ENCODE measurements around the gene ANO2.

ANO2 gene

DNA sequence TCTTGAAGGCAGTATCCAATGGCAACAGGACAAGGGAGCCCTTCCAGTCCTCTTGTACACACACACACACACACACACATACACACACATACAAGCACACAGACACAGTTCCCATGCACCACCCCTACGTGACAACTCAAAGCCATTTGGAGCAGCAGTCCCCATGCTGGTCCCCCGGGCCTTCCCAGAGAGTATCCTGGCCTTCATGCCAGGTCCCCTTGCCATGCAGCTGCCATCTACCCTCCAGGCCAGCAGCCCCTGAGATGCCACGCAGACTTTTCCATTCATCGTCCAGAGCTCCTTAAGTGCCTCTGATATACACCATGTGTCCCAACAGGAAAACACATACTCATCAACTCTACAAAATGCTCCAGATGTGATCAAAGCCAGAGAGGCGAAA is 159.5 kb downstream of the ANO2 start:
- DNase-seq (ENCODE audit: low read depth, low spot score), result no peak
- Histone ChIP-seq H3K9me3 (ENCODE audit: control insufficient read depth, insufficient read depth, low read length) (no peaks in the 10 kb centered on the region), H3K4me1 (ENCODE audit: control insufficient read depth, insufficient read depth, low read length) (no peaks in the 10 kb centered on the region), H3K36me3 (ENCODE audit: control insufficient read depth, insufficient read depth, low read length) (no peaks in the 10 kb centered on the region), H3K4me3 (ENCODE audit: low read length) (no peak overlapping the region), H3K27ac (ENCODE audit: low read length) (no peak overlapping the region), H3K27me3 (ENCODE audit: control insufficient read depth, insufficient read depth, low read length) (no peaks in the 10 kb centered on the region)
- WGBS (ENCODE audit: insufficient coverage, insufficient read length), result no CpG with 5 or more reads among the region's 5 CpGs

DNA sequence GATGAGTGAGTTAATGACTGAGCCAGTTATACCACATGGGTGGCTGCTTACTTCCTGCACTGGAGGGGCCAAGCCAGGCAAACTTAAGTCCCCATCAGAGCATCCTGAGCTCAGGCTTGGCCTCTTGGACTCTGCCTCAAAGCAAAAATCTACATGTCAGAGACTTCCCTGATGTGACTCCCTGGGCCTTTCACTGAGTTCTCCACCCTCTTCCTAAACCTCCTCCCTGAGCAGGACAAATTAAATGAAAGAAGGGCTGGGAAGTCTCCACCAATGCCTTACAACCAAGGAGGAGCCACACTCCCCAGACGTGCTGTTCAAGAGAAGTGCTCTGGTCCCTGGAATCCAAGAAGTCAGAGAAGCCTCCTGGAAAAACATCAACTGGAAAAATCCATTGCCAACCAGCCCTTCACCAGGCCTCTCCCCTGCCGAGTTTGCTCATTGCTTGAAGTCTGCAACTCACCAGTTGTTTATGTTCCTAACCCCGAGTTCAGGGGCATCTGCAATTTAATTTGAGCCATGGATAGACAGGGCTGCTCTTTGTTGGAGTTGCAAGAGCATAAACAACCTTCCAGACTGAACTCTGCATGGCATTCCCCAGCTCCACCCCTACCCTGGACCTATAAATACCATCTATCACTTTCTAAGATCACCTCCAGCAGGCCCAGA is 160.5 kb downstream of the ANO2 start:
- Histone ChIP-seq H3K9me3 (ENCODE audit: control insufficient read depth, insufficient read depth, low read length) (no peaks in the 10 kb centered on the region), H3K4me1 (ENCODE audit: control insufficient read depth, insufficient read depth, low read length) (no peaks in the 10 kb centered on the region), H3K27me3 (ENCODE audit: control insufficient read depth, insufficient read depth, low read length) (no peaks in the 10 kb centered on the region), H3K4me3 (ENCODE audit: low read length) (no peak overlapping the region), H3K36me3 (ENCODE audit: control insufficient read depth, insufficient read depth, low read length) (no peaks in the 10 kb centered on the region), H3K27ac (ENCODE audit: low read length) (no peak overlapping the region)
- no peak for DNase-seq (ENCODE audit: low read depth, low spot score)
- no CpG with 5 or more reads among the region's 3 CpGs for WGBS (ENCODE audit: insufficient coverage, insufficient read length)

DNA sequence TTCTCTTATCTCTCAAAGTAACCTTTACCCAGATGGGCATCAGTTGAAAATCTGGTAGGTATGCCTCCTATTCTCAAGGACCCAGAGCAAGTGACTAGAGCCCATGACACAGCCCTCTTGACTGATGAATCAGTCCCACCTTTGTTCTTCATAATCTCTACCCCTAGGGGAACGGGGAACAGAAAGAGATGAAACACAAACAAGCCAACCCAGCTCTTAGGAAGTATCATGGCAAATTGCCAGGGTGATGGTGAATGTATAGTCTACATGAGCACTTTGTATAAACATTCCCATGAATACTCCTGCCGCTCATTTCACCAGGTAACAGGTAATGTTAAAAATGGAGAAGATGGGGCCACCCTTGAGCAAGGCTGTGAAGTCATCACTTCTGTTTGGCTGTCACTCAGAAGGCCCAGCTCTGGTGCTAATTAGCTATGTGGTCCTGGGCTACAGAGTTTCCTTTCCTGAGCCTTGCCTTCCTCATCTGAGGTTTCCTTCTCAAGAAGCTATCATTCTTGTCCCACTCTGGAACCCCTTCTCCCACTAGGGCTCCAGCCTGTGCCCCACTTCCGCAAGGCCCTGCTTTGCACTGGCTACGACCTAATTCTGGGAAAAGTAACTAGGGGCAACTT is 161.7 kb downstream of the ANO2 start:
- Histone ChIP-seq H3K36me3 (ENCODE audit: control insufficient read depth, insufficient read depth, low read length) (no peaks in the 10 kb centered on the region), H3K4me3 (ENCODE audit: low read length) (no peak overlapping the region), H3K4me1 (ENCODE audit: control insufficient read depth, insufficient read depth, low read length) (no peaks in the 10 kb centered on the region), H3K27me3 (ENCODE audit: control insufficient read depth, insufficient read depth, low read length) (no peaks in the 10 kb centered on the region), H3K9me3 (ENCODE audit: control insufficient read depth, insufficient read depth, low read length) (no peaks in the 10 kb centered on the region), H3K27ac (ENCODE audit: low read length) (no peak overlapping the region)
- WGBS (ENCODE audit: insufficient coverage, insufficient read length), result no CpG with 5 or more reads among the region's 4 CpGs
- no peak for DNase-seq (ENCODE audit: low read depth, low spot score)

DNA sequence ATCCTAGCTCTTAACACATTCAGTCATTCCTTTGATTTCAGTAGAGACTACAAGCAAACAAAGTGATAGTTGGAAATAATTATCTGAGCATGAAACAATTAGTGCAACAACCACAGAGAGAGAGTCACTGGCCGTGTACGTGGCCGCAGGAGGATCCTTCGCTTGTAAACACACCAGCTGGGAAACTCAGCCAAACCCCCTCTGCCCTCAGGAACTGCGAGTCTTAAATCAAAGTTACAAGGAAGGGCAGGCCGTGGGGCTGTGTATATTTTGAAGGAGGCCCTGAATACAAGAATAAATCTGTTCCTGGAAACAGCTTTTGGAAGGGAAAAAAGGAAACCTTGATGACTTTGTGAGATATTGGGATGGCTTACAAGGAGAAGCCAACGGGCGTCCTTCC is 164.5 kb downstream of the ANO2 start:
- Histone ChIP-seq H3K9me3 (ENCODE audit: control insufficient read depth, insufficient read depth, low read length) (no peaks in the 10 kb centered on the region), H3K4me3 (ENCODE audit: low read length) (no peak overlapping the region), H3K36me3 (ENCODE audit: control insufficient read depth, insufficient read depth, low read length) (no peaks in the 10 kb centered on the region), H3K4me1 (ENCODE audit: control insufficient read depth, insufficient read depth, low read length) (no peaks in the 10 kb centered on the region), H3K27me3 (ENCODE audit: control insufficient read depth, insufficient read depth, low read length) (no peaks in the 10 kb centered on the region), H3K27ac (ENCODE audit: low read length) (no peak overlapping the region)
- DNase-seq (ENCODE audit: low read depth, low spot score), result no peak
- no CpG with 5 or more reads among the region's 8 CpGs for WGBS (ENCODE audit: insufficient coverage, insufficient read length)

DNA sequence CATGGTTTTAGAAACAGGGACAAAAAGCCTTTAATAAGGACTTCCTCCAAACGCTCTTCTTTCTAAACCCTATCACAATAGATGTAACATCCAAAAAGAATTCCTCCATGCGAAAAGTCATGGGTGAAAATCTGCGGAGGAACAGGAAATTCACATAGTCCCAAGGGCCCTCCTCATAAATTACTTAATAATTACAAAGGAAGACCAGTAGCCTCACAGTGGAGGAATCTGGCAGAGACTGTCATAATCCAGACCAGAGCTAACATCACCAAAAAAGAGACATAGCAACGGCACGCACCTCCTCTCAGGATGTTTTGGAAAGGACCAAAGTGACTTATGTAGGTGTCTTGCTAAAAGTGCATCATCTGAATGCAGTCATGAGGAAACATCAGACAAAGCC is 165.7 kb downstream of the ANO2 start:
- Histone ChIP-seq H3K27ac (ENCODE audit: low read length) (no peak overlapping the region), H3K9me3 (ENCODE audit: control insufficient read depth, insufficient read depth, low read length) (no peaks in the 10 kb centered on the region), H3K36me3 (ENCODE audit: control insufficient read depth, insufficient read depth, low read length) (no peaks in the 10 kb centered on the region), H3K4me3 (ENCODE audit: low read length) (no peak overlapping the region), H3K27me3 (ENCODE audit: control insufficient read depth, insufficient read depth, low read length) (no peaks in the 10 kb centered on the region), H3K4me1 (ENCODE audit: control insufficient read depth, insufficient read depth, low read length) (no peaks in the 10 kb centered on the region)
- no CpG with 5 or more reads among the region's 5 CpGs for WGBS (ENCODE audit: insufficient coverage, insufficient read length)
- DNase-seq (ENCODE audit: low read depth, low spot score), result no peak

DNA sequence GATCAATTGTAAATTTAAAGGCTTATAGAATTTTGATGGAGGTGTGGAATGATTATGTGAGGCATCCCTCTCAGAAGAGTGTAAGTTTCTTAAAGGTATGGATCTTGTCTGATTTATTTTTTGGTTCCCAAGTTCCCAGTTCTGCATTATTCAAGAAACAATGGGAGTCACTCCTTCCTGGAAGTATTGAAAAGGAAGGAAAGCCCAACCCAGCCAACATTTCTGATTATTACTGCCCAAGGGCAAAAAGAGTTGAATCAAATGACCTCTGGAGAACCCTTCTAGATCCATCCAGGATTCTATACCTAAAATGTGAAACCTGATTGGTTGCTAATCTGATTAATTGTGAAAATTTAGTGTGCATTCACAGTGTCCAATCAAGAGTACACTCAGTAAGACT is 166.2 kb downstream of the ANO2 start:
- Histone ChIP-seq H3K4me3 (ENCODE audit: low read length) (no peak overlapping the region), H3K27ac (ENCODE audit: low read length) (no peak overlapping the region), H3K9me3 (ENCODE audit: control insufficient read depth, insufficient read depth, low read length) (no peaks in the 10 kb centered on the region), H3K4me1 (ENCODE audit: control insufficient read depth, insufficient read depth, low read length) (no peaks in the 10 kb centered on the region), H3K36me3 (ENCODE audit: control insufficient read depth, insufficient read depth, low read length) (no peaks in the 10 kb centered on the region), H3K27me3 (ENCODE audit: control insufficient read depth, insufficient read depth, low read length) (no peaks in the 10 kb centered on the region)
- DNase-seq (ENCODE audit: low read depth, low spot score), result no peak

DNA sequence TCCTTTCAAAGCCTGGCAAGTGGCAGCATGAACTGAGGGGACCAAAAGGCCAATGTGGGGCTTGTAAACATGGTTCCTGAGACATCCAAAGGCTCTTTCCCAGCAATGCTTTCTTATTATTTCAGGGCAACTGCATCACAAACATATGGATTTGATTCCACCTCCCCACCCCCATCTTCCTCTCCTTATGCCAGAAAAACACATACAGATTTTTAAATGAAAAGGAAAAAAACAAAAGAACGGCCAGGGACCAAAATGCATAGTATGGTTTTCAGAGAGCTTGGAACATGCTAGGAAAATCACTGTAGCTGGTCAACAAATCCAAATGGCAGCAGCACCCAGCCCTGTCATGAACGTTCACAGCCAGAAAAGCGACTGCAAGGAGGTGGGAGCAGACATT is 167.6 kb downstream of the ANO2 start:
- H3K27ac ChIP-seq (ENCODE audit: low read length), result no peak overlapping the region
- DNase-seq (ENCODE audit: low read depth, low spot score), result no peak
- no CpG with 5 or more reads among the region's 3 CpGs for WGBS (ENCODE audit: insufficient coverage, insufficient read length)
- no peaks in the 10 kb centered on the region for H3K36me3 ChIP-seq (ENCODE audit: control insufficient read depth, insufficient read depth, low read length)
- H3K4me3 ChIP-seq (ENCODE audit: low read length), result no peak overlapping the region
- H3K27me3 ChIP-seq (ENCODE audit: control insufficient read depth, insufficient read depth, low read length), result no peaks in the 10 kb centered on the region
- H3K9me3 ChIP-seq (ENCODE audit: control insufficient read depth, insufficient read depth, low read length), result no peaks in the 10 kb centered on the region
- no peaks in the 10 kb centered on the region for H3K4me1 ChIP-seq (ENCODE audit: control insufficient read depth, insufficient read depth, low read length)

DNA sequence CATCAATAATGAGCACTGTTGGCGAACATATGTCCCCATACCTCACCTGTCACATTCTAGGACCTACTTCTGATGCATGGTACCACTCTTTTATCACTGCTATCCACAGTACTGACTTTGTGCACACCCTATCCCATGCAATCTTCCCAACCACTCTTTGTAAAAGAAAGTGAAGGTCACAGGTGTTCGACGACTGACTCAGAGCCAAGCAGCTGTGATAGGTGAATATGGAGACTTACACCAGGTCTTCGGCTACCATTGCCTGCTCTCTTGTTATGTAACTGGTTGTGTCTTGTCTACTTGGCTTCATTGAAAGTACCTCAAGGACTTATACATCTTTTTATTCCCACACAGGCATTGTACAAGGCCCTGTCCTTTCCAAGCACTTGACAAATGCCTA is 169.0 kb downstream of the ANO2 start:
- no peaks in the 10 kb centered on the region for H3K4me1 ChIP-seq (ENCODE audit: control insufficient read depth, insufficient read depth, low read length)
- no peak overlapping the region for H3K27ac ChIP-seq (ENCODE audit: low read length)
- WGBS (ENCODE audit: insufficient coverage, insufficient read length), result no CpG with 5 or more reads among the region's 4 CpGs
- no peak for DNase-seq (ENCODE audit: low read depth, low spot score)
- no peaks in the 10 kb centered on the region for H3K27me3 ChIP-seq (ENCODE audit: control insufficient read depth, insufficient read depth, low read length)
- H3K36me3 ChIP-seq (ENCODE audit: control insufficient read depth, insufficient read depth, low read length), result no peaks in the 10 kb centered on the region
- H3K4me3 ChIP-seq (ENCODE audit: low read length), result no peak overlapping the region
- no peaks in the 10 kb centered on the region for H3K9me3 ChIP-seq (ENCODE audit: control insufficient read depth, insufficient read depth, low read length)

DNA sequence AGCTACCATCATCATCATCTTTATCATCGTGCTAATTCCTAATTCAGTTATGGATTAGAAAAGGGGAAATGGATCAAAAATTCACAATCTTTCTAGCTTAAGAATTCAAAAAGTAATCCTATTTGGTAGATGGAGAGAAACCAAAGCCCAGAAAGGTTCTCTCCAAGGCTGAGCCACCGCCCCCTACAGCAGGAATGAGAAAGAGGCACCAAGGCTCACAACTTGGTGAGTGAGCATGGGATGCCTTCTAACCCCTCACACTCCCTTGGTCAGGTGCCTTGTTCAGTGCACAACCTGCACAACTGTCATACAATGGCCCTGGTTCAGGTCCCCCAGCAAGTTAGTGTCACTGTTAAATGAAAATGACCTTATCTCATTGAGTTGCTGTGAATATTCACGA is 171.5 kb downstream of the ANO2 start:
- H3K36me3 ChIP-seq (ENCODE audit: control insufficient read depth, insufficient read depth, low read length), result no peaks in the 10 kb centered on the region
- no CpG with 5 or more reads among the region's 3 CpGs for WGBS (ENCODE audit: insufficient coverage, insufficient read length)
- H3K9me3 ChIP-seq (ENCODE audit: control insufficient read depth, insufficient read depth, low read length), result no peaks in the 10 kb centered on the region
- no peak for DNase-seq (ENCODE audit: low read depth, low spot score)
- H3K27ac ChIP-seq (ENCODE audit: low read length), result no peak overlapping the region
- no peak overlapping the region for H3K4me3 ChIP-seq (ENCODE audit: low read length)
- no peaks in the 10 kb centered on the region for H3K27me3 ChIP-seq (ENCODE audit: control insufficient read depth, insufficient read depth, low read length)
- H3K4me1 ChIP-seq (ENCODE audit: control insufficient read depth, insufficient read depth, low read length), result no peaks in the 10 kb centered on the region

DNA sequence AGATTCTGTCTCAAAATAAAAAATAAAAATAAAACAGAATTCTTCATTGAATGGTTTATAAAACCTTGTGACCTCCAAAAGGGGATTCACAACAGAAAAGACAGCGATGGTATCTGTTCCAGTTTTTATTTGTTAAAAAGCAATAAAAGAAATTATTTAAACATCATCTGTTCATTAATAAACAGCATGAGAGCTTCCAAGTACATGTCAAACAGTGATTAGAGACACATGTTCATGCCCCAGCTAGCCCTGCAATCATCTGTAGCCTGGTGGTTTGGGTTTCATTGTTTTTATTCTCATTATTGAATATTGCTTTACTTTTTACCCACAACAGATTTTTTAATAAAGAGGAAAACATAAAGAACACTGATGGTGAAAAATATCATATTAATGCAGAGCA is 173.3 kb downstream of the ANO2 start:
- DNase-seq (ENCODE audit: low read depth, low spot score), result no peak
- WGBS (ENCODE audit: insufficient coverage, insufficient read length), result no CpG with 5 or more reads among the region's 1 CpG
- H3K27me3 ChIP-seq (ENCODE audit: control insufficient read depth, insufficient read depth, low read length), result no peaks in the 10 kb centered on the region

DNA sequence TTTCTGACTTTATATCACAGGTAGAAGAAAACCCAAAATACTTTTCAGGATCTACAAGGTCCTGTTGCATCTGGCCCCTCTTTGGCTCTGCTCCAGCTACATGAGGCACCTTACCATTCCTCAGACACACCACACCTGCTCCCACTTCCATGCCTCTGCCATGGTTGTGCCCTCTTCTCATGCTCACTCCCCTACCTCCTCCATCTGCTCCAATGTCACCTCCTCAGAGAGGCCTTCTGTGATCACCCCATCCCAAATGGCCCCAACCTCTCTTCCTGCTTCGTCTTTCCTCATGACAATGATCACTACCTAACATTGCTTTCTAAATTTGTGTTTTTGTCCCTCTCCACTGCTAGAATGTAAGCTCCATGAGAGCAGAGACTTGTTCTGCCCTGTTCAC is 174.3 kb downstream of the ANO2 start:
- no peak overlapping the region for H3K4me3 ChIP-seq (ENCODE audit: low read length)
- H3K4me1 ChIP-seq (ENCODE audit: control insufficient read depth, insufficient read depth, low read length), result no peaks in the 10 kb centered on the region; the same call in 1 of the 2 replicates
- no peaks in the 10 kb centered on the region for H3K27me3 ChIP-seq (ENCODE audit: control insufficient read depth, insufficient read depth, low read length)
- no peak overlapping the region for H3K27ac ChIP-seq (ENCODE audit: low read length)
- WGBS (ENCODE audit: insufficient coverage, insufficient read length), result no CpG with 5 or more reads among the region's 1 CpG
- H3K36me3 ChIP-seq (ENCODE audit: control insufficient read depth, insufficient read depth, low read length), result no peaks in the 10 kb centered on the region
- no peaks in the 10 kb centered on the region for H3K9me3 ChIP-seq (ENCODE audit: control insufficient read depth, insufficient read depth, low read length)
- no peak for DNase-seq (ENCODE audit: low read depth, low spot score)

More for the DNA sequence above, 173.3 kb downstream of the ANO2 start:
- Histone ChIP-seq H3K4me1 (ENCODE audit: control insufficient read depth, insufficient read depth, low read length) (no peaks in the 10 kb centered on the region; the same call in 1 of the 2 replicates), H3K9me3 (ENCODE audit: control insufficient read depth, insufficient read depth, low read length) (no peaks in the 10 kb centered on the region), H3K4me3 (ENCODE audit: low read length) (no peak overlapping the region), H3K27ac (ENCODE audit: low read length) (no peak overlapping the region), H3K36me3 (ENCODE audit: control insufficient read depth, insufficient read depth, low read length) (no peaks in the 10 kb centered on the region)
